Measurements from ENCODE around the gene KIF18B. TPM values are rescaled to one million over a fixed set of nuclear protein-coding genes. Genes with fewer than 3 reads are reported as not detected.

The KIF18B gene
- polyA plus RNA-seq, 2 of the 4 experiments (the other 2 are of a cell fraction) = 19.6 to 41.7 TPM

- FAIRE-seq (no peak), ATAC-seq (no peak), DNase-seq (ENCODE audit: low read depth in 1 of 2, low spot score in 1 of 2) (no peak)
- peak overlapping the region in 1 of 2 experiments; percentile 46; a peak in 3 of 6 replicates for H3K27ac ChIP-seq
- peaks cover 48% of the 10 kb centered on the region for H3K4me1 ChIP-seq
- H3K4me3 ChIP-seq = no peak overlapping the region
- ChIA-PET POLR2A (interaction anchor here (1.4 kb wide), 1 partner anchor 148 kb away, joined by 3 read pairs; the partner anchor contains the start of gene NMT1), CTCF (interaction anchor here (0.7 to 38.3 kb wide), 8 partner anchors 10 to 185 kb away, joined by 3 to 1853 read pairs (median 62); partner anchors contain the start of genes DCAKD, EFTUD2 and KIF18B)
- no peak overlapping the region for H3K4me2 ChIP-seq
- no peaks in the 10 kb centered on the region for H3K9me3 ChIP-seq
- TF ChIP-seq HOXA7 (CRISPR knock-in tag; IDR thresholded peaks at IDR 0.05) (no peak), MYC (IDR thresholded peaks at IDR 0.05; ENCODE audit: borderline replicate concordance, low read length) (no peak), HEYL (CRISPR knock-in tag; IDR thresholded peaks at IDR 0.05) (no peak), TFCP2L1 (CRISPR knock-in tag; IDR thresholded peaks at IDR 0.05) (no peak), SREBF2 (IDR thresholded peaks at IDR 0.05) (no peak), JUNB (IDR thresholded peaks at IDR 0.05) (no peak), REST (IDR thresholded peaks at IDR 0.05) (no peak), HDAC2 (IDR thresholded peaks at IDR 0.05) (no peak), RFX5 (IDR thresholded peaks at IDR 0.05) (no peak), EHMT2 (IDR thresholded peaks at IDR 0.05; ENCODE audit: low read depth) (no peak)
- 60% methylated on average over 5 of the region's 6 CpGs for WGBS (ENCODE audit: missing lambda C conversion rate)
Observed at GRCh38 chr17:44913676-44914075, 33.9 kb downstream of the KIF18B start.

DNA sequence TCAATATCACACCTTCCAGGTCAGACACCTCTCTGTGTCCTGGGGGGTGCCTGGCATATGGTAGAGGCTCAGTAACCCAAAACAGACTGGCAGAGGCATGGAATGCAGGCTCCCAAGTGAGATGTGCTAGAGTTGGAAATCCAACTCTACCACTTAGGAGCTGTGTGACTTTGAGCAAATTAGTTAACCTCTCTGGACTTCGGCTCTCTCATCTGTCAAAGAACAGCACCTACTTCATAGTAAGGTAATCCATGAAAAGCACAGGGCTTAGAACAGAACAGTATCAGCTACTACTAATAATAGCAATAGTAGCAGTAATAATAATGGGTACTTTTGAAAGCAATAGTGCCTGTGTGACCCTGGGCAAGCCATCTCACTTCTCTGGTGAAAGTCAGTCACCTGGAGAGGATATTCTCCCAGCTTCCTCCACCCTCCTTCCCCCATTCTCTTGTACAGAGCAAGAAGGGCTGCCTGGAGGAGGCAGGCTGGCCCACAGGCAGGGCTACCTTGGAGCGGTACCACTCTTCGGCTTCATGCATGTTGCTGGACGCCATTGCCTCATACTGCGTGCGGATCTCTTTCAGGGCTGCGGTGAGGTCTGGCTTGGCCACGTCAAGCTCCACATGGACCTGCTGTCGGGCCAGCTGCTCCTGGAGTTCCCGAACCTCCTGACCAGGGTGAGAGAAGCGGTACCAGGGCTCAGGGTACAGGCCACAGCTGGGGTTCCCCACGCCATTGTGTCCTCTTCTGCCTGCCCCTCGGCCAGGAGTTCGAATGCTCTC lies 34.6 kb downstream of the KIF18B start:
- peak overlapping the region in 1 of 2 experiments; percentile 46; a peak in 3 of 6 replicates for H3K27ac ChIP-seq
- no peak for TF ChIP-seq TFCP2L1 (CRISPR knock-in tag; IDR thresholded peaks at IDR 0.05)
- peak; percentile 25 for TF ChIP-seq ZFP36 (IDR thresholded peaks at IDR 0.05; ENCODE audit: borderline replicate concordance, partially characterized antibody)
- H3K4me3 ChIP-seq = no peak overlapping the region
- WGBS (ENCODE audit: missing lambda C conversion rate) = 89% methylated on average over 14 of the region's 14 CpGs
- ATAC-seq (no peak), DNase-seq (ENCODE audit: low read depth in 1 of 2, low spot score in 1 of 2) (no peak), FAIRE-seq (no peak)
- CTCF ChIA-PET = interaction anchor here (0.7 to 38.3 kb wide), 8 partner anchors 10 to 239 kb away, joined by 3 to 1853 read pairs (median 62); partner anchors contain the start of genes DCAKD, EFTUD2 and KIF18B
- H3K4me1 ChIP-seq = peaks cover 48% of the 10 kb centered on the region
- H3K4me2 ChIP-seq = no peak overlapping the region
- POLR2A ChIA-PET = interaction anchor here (1.4 kb wide), 1 partner anchor 148 kb away, joined by 3 read pairs; the partner anchor contains the start of gene NMT1
- no peaks in the 10 kb centered on the region for H3K9me3 ChIP-seq

DNA sequence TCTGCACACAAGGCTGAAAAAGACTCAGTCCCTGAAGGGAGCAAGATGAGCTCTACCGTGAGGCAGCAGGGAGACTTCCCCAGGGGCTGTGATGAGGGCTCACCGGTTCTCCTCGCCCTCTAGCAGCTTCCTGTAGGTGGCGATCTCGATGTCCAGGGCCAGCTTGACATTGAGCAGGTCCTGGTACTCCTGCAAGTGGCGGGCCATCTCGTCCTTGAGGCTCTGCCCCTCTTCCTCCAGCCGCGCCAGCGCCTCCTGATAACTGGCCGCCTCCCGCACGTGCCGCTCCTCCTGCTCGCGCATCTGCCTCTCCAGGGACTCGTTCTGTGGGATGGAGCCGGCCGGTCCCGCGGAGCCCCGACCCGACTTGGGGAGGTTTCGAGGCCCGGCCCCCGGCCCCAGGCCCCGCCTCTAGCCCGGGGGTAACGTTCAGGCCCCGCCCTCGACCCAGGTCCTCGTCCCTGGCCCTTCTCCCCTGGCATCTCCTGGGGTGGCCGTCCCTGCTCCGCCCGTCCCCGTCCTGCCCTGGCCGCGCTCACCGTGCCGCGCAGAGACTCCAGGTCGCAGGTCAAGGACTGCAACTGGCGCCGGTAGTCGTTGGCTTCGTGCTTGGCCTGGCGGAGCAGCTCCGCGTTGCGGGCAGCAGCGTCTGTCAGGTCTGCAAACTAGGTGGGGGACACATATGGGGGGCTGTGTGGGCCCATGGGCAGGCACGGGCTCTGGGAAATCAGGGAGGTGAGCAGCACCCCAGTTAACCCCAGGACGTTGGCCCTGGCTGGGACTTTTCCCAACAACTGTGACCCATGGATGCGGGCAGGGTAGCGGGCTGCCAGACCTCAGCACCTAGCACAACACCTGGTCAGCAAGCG lies 36.2 kb downstream of the KIF18B start:
- 57% methylated on average over 43 of the region's 56 CpGs for WGBS (ENCODE audit: missing lambda C conversion rate)
- FAIRE-seq (peak; percentile 99), ATAC-seq (peak; percentile 64 to 92), DNase-seq (ENCODE audit: low read depth in 1 of 2, low spot score in 1 of 2) (peak; percentile 87 to 95)
- POLR2A ChIA-PET = interaction anchor here (0.5 to 3.0 kb wide), 4 partner anchors 12 to 841 kb away, joined by 3 to 18 read pairs (median 4); partner anchors contain the start of gene EFTUD2
- Histone ChIP-seq H3K4me2 (peak overlapping the region; percentile 65), H3K27ac (peak overlapping the region; percentile 36 to 91; a peak in 4 of 6 replicates), H3K9me3 (no peaks in the 10 kb centered on the region), H3K4me3 (no peak overlapping the region), H3K4me1 (peaks cover 46% of the 10 kb centered on the region)
- CTCF ChIA-PET = interaction anchor here (0.6 to 38.3 kb wide), 20 partner anchors 11 to 286 kb away, joined by 3 to 1853 read pairs (median 4); partner anchors contain the start of genes DCAKD, EFTUD2 and KIF18B
- TF ChIP-seq EP300 (IDR thresholded peaks at IDR 0.05) (no peak), KDM5A (IDR thresholded peaks at IDR 0.05) (no peak), RNF2 (IDR thresholded peaks at IDR 0.05; ENCODE audit: borderline replicate concordance, low read depth) (no peak), BHLHE40 (IDR thresholded peaks at IDR 0.05; ENCODE audit: low read depth, low read length) (0 out of 2 replicates have a peak, but pooled peaks have one; percentile 38), PHF8 (IDR thresholded peaks at IDR 0.05; ENCODE audit: borderline replicate concordance, low read depth) (no peak), ZFP36 (IDR thresholded peaks at IDR 0.05; ENCODE audit: borderline replicate concordance, partially characterized antibody) (no peak), FOSB (CRISPR knock-in tag; IDR thresholded peaks at IDR 0.05) (no peak), NPAS2 (CRISPR knock-in tag; IDR thresholded peaks at IDR 0.05; ENCODE audit: borderline replicate concordance) (no peak), HOXA7 (CRISPR knock-in tag; IDR thresholded peaks at IDR 0.05) (no peak), FOXS1 (CRISPR knock-in tag; IDR thresholded peaks at IDR 0.05) (no peak), JUNB (IDR thresholded peaks at IDR 0.05) (no peak), HOXB5 (CRISPR knock-in tag; IDR thresholded peaks at IDR 0.05) (no peak), HDAC2 (IDR thresholded peaks at IDR 0.05) (no peak), NFE2L2 (conservative IDR thresholded peaks at IDR 0.05; ENCODE audit: low read length) (no peak), SREBF2 (IDR thresholded peaks at IDR 0.05) (no peak), RFX5 (IDR thresholded peaks at IDR 0.05) (no peak)
- TF ChIP-seq, protein P1, sequence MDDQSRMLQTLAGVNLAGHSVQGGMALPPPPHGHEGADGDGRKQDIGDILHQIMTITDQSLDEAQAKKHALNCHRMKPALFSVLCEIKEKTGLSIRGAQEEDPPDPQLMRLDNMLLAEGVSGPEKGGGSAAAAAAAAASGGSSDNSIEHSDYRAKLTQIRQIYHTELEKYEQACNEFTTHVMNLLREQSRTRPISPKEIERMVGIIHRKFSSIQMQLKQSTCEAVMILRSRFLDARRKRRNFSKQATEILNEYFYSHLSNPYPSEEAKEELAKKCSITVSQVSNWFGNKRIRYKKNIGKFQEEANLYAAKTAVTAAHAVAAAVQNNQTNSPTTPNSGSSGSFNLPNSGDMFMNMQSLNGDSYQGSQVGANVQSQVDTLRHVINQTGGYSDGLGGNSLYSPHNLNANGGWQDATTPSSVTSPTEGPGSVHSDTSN (IDR thresholded peaks at IDR 0.05) = no peak
- TF ChIP-seq, protein P2, sequence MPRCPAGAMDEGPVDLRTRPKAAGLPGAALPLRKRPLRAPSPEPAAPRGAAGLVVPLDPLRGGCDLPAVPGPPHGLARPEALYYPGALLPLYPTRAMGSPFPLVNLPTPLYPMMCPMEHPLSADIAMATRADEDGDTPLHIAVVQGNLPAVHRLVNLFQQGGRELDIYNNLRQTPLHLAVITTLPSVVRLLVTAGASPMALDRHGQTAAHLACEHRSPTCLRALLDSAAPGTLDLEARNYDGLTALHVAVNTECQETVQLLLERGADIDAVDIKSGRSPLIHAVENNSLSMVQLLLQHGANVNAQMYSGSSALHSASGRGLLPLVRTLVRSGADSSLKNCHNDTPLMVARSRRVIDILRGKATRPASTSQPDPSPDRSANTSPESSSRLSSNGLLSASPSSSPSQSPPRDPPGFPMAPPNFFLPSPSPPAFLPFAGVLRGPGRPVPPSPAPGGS (IDR thresholded peaks at IDR 0.05) = no peak
